Activated naive CD8-positive, alpha-beta T cell treated with anti-CD3 and anti-CD28 coated beads, Interleukin-2, amount 50 U/mL, for 24 hours (primary cell): ENCODE data around the gene ZBTB48.
"Not testable (repeated sequence)": the region's sequence is repeated elsewhere in the genome, so short reads cannot be mapped to it uniquely, and the experiment has no call there.

Source experiments
- ATAC-seq: fragments of 150-1000 bp; cut with Tn5 transposase; one replicate; pipeline ENCODE4 v1.10.0; 2021
- DNase-seq: peaks from one replicate; pipeline ENCODE4 v3.0.0; 2021
- H3K27ac Mint-ChIP-seq: one replicate; pipeline ENCODE4 v1.8.0; 2021; ENCODE audit warnings: mild to moderate bottlenecking, mixed read lengths
- H3K27me3 Mint-ChIP-seq: one replicate; pipeline ENCODE4 v1.8.0; 2021; ENCODE audit warnings: mixed read lengths
- H3K36me3 Mint-ChIP-seq: one replicate; pipeline ENCODE4 v1.8.0; 2021; ENCODE audit warnings: low read depth, mixed read lengths
- H3K4me1 Mint-ChIP-seq: one replicate; pipeline ENCODE4 v1.8.0; 2021; ENCODE audit warnings: mixed read lengths
- H3K4me3 Mint-ChIP-seq: one replicate; pipeline ENCODE4 v1.8.0; 2021; ENCODE audit warnings: mild to moderate bottlenecking, moderate library complexity, mixed read lengths
- H3K9me3 Mint-ChIP-seq: one replicate; pipeline ENCODE4 v1.8.0; 2021; ENCODE audit warnings: mixed read lengths

Gene ZBTB48

GRCh38 chr1:6592865-6593593, 13.2 kb downstream of the ZBTB48 start:
- peaks cover 39% of the 10 kb centered on the region for H3K36me3 Mint-ChIP-seq
- peaks cover 18% of the 10 kb centered on the region for H3K4me1 Mint-ChIP-seq
- no peak overlapping the region for H3K27ac Mint-ChIP-seq

GRCh38 chr1:6593810-6594209, 14.0 kb downstream of the ZBTB48 start:
- peaks cover 21% of the 10 kb centered on the region for H3K4me1 Mint-ChIP-seq
- no peaks in the 10 kb centered on the region for H3K9me3 Mint-ChIP-seq
- ATAC-seq (no peak), DNase-seq (no peak)
- H3K4me3 Mint-ChIP-seq, result no peak overlapping the region
- H3K36me3 Mint-ChIP-seq, result peaks cover 41% of the 10 kb centered on the region
- no peaks in the 10 kb centered on the region for H3K27me3 Mint-ChIP-seq
- H3K27ac Mint-ChIP-seq, result no peak overlapping the region

More at GRCh38 chr1:6592865-6593593, 13.2 kb downstream of the ZBTB48 start:
- no peaks in the 10 kb centered on the region for H3K27me3 Mint-ChIP-seq
- DNase-seq (no peak), ATAC-seq (no peak)
- H3K9me3 Mint-ChIP-seq, result no peaks in the 10 kb centered on the region
- no peak overlapping the region for H3K4me3 Mint-ChIP-seq

- DNase-seq (no peak), ATAC-seq (no peak)
- Mint-ChIP-seq H3K27me3 (no peaks in the 10 kb centered on the region), H3K36me3 (peaks cover 48% of the 10 kb centered on the region), H3K4me1 (peaks cover 33% of the 10 kb centered on the region), H3K27ac (no peak overlapping the region), H3K4me3 (no peak overlapping the region), H3K9me3 (no peaks in the 10 kb centered on the region)
Observed at GRCh38 chr1:6594977-6595740, 15.4 kb downstream of the ZBTB48 start.

GRCh38 chr1:6596351-6596750, 16.6 kb downstream of the ZBTB48 start:
- no peaks in the 10 kb centered on the region for H3K9me3 Mint-ChIP-seq
- H3K4me3 Mint-ChIP-seq, result no peak overlapping the region
- ATAC-seq, result no peak
- DNase-seq, result no peak
- H3K36me3 Mint-ChIP-seq, result peaks cover 59% of the 10 kb centered on the region
- H3K27ac Mint-ChIP-seq, result no peak overlapping the region
- H3K27me3 Mint-ChIP-seq, result no peaks in the 10 kb centered on the region
- H3K4me1 Mint-ChIP-seq, result peaks cover 43% of the 10 kb centered on the region

GRCh38 chr1:6596886-6597776, 17.3 kb downstream of the ZBTB48 start:
- peaks cover 58% of the 10 kb centered on the region for H3K36me3 Mint-ChIP-seq
- H3K27me3 Mint-ChIP-seq, result no peaks in the 10 kb centered on the region
- peaks cover 41% of the 10 kb centered on the region for H3K4me1 Mint-ChIP-seq
- ATAC-seq, result no peak
- H3K4me3 Mint-ChIP-seq, result no peak overlapping the region
- H3K9me3 Mint-ChIP-seq, result no peaks in the 10 kb centered on the region
- no peak overlapping the region for H3K27ac Mint-ChIP-seq
- no peak for DNase-seq

GRCh38 chr1:6597777-6598131, 18.0 kb downstream of the ZBTB48 start:
- H3K4me3 Mint-ChIP-seq, result no peak overlapping the region
- DNase-seq (no peak), ATAC-seq (no peak)
- peaks cover 58% of the 10 kb centered on the region for H3K36me3 Mint-ChIP-seq
- H3K27me3 Mint-ChIP-seq, result no peaks in the 10 kb centered on the region
- peaks cover 41% of the 10 kb centered on the region for H3K4me1 Mint-ChIP-seq
- H3K27ac Mint-ChIP-seq, result no peak overlapping the region
- H3K9me3 Mint-ChIP-seq, result no peaks in the 10 kb centered on the region

GRCh38 chr1:6599141-6599975, 19.6 kb downstream of the ZBTB48 start:
- H3K4me1 Mint-ChIP-seq, result peaks cover 51% of the 10 kb centered on the region
- peaks cover 53% of the 10 kb centered on the region for H3K36me3 Mint-ChIP-seq
- no peak for ATAC-seq

GRCh38 chr1:6599991-6600390, 20.2 kb downstream of the ZBTB48 start:
- not testable (repeated sequence) for DNase-seq, H3K27me3 Mint-ChIP-seq, H3K9me3 Mint-ChIP-seq, ATAC-seq
- Mint-ChIP-seq H3K4me3 (peak overlapping the region; percentile 98), H3K4me1 (peaks cover 53% of the 10 kb centered on the region), H3K36me3 (peaks cover 52% of the 10 kb centered on the region), H3K27ac (peak overlapping the region; percentile 97)

More at GRCh38 chr1:6599141-6599975, 19.6 kb downstream of the ZBTB48 start:
- peak; percentile 57 for DNase-seq
- Mint-ChIP-seq H3K27me3 (no peaks in the 10 kb centered on the region), H3K27ac (peak overlapping the region; percentile 82), H3K9me3 (no peaks in the 10 kb centered on the region), H3K4me3 (peak overlapping the region; percentile 98)

- Mint-ChIP-seq H3K27me3 (no peaks in the 10 kb centered on the region), H3K27ac (peak overlapping the region; percentile 97), H3K4me1 (peaks cover 55% of the 10 kb centered on the region), H3K36me3 (peaks cover 47% of the 10 kb centered on the region), H3K9me3 (no peaks in the 10 kb centered on the region), H3K4me3 (peak overlapping the region; percentile 98)
- peak; percentile 0 for ATAC-seq
- no peak for DNase-seq
Observed at GRCh38 chr1:6600410-6601048, 20.7 kb downstream of the ZBTB48 start.

- Mint-ChIP-seq H3K9me3 (no peaks in the 10 kb centered on the region), H3K4me1 (peaks cover 54% of the 10 kb centered on the region), H3K4me3 (peak overlapping the region; percentile 98), H3K27ac (peak overlapping the region; percentile 97), H3K27me3 (no peaks in the 10 kb centered on the region), H3K36me3 (peaks cover 40% of the 10 kb centered on the region)
- ATAC-seq (peak; percentile 81), DNase-seq (peak; percentile 82)
Observed at GRCh38 chr1:6601049-6601922, 21.5 kb downstream of the ZBTB48 start.

GRCh38 chr1:6601923-6602668, 22.3 kb downstream of the ZBTB48 start:
- Mint-ChIP-seq H3K27me3 (no peaks in the 10 kb centered on the region), H3K9me3 (no peaks in the 10 kb centered on the region), H3K4me3 (peak overlapping the region; percentile 98), H3K4me1 (peaks cover 49% of the 10 kb centered on the region), H3K36me3 (peaks cover 38% of the 10 kb centered on the region), H3K27ac (peak overlapping the region; percentile 97)
- ATAC-seq (peak; percentile 17), DNase-seq (peak; percentile 33)

- DNase-seq (peak; percentile 92), ATAC-seq (peak; percentile 54)
- Mint-ChIP-seq H3K4me1 (peaks cover 45% of the 10 kb centered on the region), H3K9me3 (no peaks in the 10 kb centered on the region), H3K4me3 (peak within 1 kb of the TSS; percentile 98), H3K27ac (peak within 1 kb of the TSS; percentile 97), H3K36me3 (peaks cover 31% of the 10 kb centered on the region), H3K27me3 (no peaks in the 10 kb centered on the region)
Observed at GRCh38 chr1:6602669-6603237, 23.0 kb downstream of the ZBTB48 start, which contains the start of gene KLHL21. Gene KLHL21 (minus strand): TSS chr1:6602869. CDS start chr1:6602817, 52 bp downstream.
